ENCODE data around the gene BAIAP2L1. TPM values are rescaled to one million over a fixed set of nuclear protein-coding genes. Genes with fewer than 3 reads are reported as not detected.
"Not testable (repeated sequence)": the region's sequence is repeated elsewhere in the genome, so short reads cannot be mapped to it uniquely, and the experiment has no call there.

Gene BAIAP2L1
- total RNA-seq, 3 donors from 2014 or later (not counting 1 experiment from before 2014, with no cell fraction given): not detected

DNA sequence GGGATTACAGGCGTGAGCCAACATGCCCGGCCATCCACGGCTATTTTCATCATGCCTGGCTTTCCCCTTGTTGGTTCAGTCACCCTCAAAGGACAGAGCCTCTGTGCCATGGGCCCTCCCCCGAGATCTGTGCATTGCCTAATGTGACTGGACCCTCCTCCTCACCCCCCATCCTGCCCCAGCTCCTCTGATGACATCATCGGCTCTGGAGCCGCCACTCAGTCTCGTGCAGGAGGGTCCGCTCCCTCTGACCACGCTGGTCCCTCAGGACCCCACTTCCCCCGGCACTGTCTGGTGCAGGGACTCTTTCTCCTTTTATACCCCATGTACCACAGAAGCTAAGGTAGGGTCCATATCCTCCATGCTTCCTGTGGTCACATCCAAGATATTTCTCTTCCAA lies 33.2 kb upstream of the BAIAP2L1 start:
- no peak for DNase-seq
- Mint-ChIP-seq H3K9me3 (no peaks in the 10 kb centered on the region), H3K36me3 (no peaks in the 10 kb centered on the region), H3K27ac (peak overlapping the region in 1 of 2 donors; percentile 41), H3K27me3 (ENCODE audit: low read depth in 2 of 2) (peaks cover 6 to 13% of the 10 kb centered on the region in 2 donors), H3K4me1 (peaks cover 7% of the 10 kb centered on the region in 2 donors), H3K4me3 (no peak overlapping the region)
- 83% methylated on average over 10 of the region's 10 CpGs for WGBS (ENCODE audit: insufficient coverage)
- TF ChIP-seq, protein P1, sequence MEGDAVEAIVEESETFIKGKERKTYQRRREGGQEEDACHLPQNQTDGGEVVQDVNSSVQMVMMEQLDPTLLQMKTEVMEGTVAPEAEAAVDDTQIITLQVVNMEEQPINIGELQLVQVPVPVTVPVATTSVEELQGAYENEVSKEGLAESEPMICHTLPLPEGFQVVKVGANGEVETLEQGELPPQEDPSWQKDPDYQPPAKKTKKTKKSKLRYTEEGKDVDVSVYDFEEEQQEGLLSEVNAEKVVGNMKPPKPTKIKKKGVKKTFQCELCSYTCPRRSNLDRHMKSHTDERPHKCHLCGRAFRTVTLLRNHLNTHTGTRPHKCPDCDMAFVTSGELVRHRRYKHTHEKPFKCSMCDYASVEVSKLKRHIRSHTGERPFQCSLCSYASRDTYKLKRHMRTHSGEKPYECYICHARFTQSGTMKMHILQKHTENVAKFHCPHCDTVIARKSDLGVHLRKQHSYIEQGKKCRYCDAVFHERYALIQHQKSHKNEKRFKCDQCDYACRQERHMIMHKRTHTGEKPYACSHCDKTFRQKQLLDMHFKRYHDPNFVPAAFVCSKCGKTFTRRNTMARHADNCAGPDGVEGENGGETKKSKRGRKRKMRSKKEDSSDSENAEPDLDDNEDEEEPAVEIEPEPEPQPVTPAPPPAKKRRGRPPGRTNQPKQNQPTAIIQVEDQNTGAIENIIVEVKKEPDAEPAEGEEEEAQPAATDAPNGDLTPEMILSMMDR (IDR thresholded peaks at IDR 0.05): no peak
- Histone ChIP-seq H3K27ac (ENCODE audit: low read length) (no peak overlapping the region), H3K4me1 (ENCODE audit: control insufficient read depth, insufficient read depth, low read length) (no peaks in the 10 kb centered on the region), H3K4me3 (ENCODE audit: low read length) (no peak overlapping the region), H3K9me3 (ENCODE audit: control insufficient read depth, insufficient read depth, low read length) (no peaks in the 10 kb centered on the region), H3K27me3 (ENCODE audit: control insufficient read depth, insufficient read depth, low read length) (no peaks in the 10 kb centered on the region), H3K36me3 (ENCODE audit: control insufficient read depth, insufficient read depth, low read length) (no peaks in the 10 kb centered on the region)
- no peak for ATAC-seq
- intact Hi-C loops (cut with micrococcal nuclease): loop anchor here (5.0 kb wide), 1 partner anchor 313 kb away; no protein-coding TSS in a partner anchor

DNA sequence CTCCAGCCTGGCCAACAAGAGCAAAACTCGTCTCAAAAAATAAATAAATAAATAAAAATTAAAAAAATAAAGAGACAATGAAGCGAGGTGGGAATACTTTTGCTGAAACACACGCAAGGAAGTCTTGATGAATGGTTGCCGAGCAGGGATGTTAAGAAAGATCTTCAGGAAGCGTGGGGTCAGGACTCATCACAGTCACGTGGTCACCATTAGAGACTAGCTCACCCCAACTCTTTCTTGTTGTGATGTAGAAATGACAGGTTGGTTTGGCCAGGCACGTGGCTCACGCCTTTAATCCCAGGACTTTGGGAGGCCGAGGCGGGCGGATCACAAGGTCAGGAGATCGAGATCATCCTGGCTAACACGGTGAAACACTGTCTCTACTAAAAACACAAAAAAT lies 28.9 kb upstream of the BAIAP2L1 start:
- H3K4me3 Mint-ChIP-seq: no peak overlapping the region
- H3K36me3 ChIP-seq (ENCODE audit: control insufficient read depth, insufficient read depth, low read length): no peaks in the 10 kb centered on the region
- WGBS (ENCODE audit: insufficient coverage): 84% methylated on average over 8 of the region's 13 CpGs
- TF ChIP-seq, protein P1 (IDR thresholded peaks at IDR 0.05): no peak
- H3K9me3 Mint-ChIP-seq: no peaks in the 10 kb centered on the region
- H3K27me3 ChIP-seq (ENCODE audit: control insufficient read depth, insufficient read depth, low read length): no peaks in the 10 kb centered on the region
- H3K4me1 Mint-ChIP-seq: peaks cover 6 to 7% of the 10 kb centered on the region in 2 donors
- no peak for ATAC-seq
- no peaks in the 10 kb centered on the region for H3K9me3 ChIP-seq (ENCODE audit: control insufficient read depth, insufficient read depth, low read length)
- no peak overlapping the region for H3K4me3 ChIP-seq (ENCODE audit: low read length)
- H3K27ac ChIP-seq (ENCODE audit: low read length): no peak overlapping the region
- peaks cover 9 to 13% of the 10 kb centered on the region in 2 donors for H3K27me3 Mint-ChIP-seq (ENCODE audit: low read depth in 2 of 2)
- H3K36me3 Mint-ChIP-seq: no peaks in the 10 kb centered on the region
- intact Hi-C loops (cut with micrococcal nuclease): loop anchor here (5.0 kb wide), 1 partner anchor 318 kb away; no protein-coding TSS in a partner anchor
- DNase-seq: no peak
- no peaks in the 10 kb centered on the region for H3K4me1 ChIP-seq (ENCODE audit: control insufficient read depth, insufficient read depth, low read length)
- no peak overlapping the region for H3K27ac Mint-ChIP-seq

DNA sequence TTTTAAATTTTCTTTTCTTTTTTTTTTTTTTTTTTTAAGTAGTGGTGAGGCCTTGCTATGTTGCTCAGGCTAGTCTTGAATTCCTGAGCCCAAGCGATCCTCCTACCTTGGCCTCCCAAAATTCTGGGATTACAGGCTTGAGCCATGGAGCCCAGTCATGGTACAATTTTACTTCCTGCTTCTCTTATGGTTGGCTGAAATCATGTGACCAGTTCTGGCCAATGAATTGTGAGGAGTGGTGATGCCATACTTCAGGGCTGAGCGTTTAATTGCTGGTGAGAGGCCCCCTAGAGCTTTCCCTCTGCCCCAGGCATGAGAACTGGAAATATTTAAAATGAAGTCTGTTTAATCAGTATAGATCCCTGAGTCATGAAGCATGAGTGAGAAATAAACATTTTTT lies 22.2 kb upstream of the BAIAP2L1 start:
- DNase-seq: no peak
- Mint-ChIP-seq H3K36me3 (no peaks in the 10 kb centered on the region), H3K4me1 (no peaks in the 10 kb centered on the region), H3K27me3 (ENCODE audit: low read depth in 2 of 2) (peaks cover 11 to 20% of the 10 kb centered on the region in 2 donors), H3K9me3 (no peaks in the 10 kb centered on the region), H3K27ac (no peak overlapping the region), H3K4me3 (no peak overlapping the region)
- H3K36me3 ChIP-seq (ENCODE audit: control insufficient read depth, insufficient read depth, low read length): no peaks in the 10 kb centered on the region
- H3K27ac ChIP-seq (ENCODE audit: low read length): no peak overlapping the region
- H3K4me3 ChIP-seq (ENCODE audit: low read length): no peak overlapping the region
- WGBS (ENCODE audit: insufficient coverage): 96% methylated on average over 2 of the region's 2 CpGs
- H3K4me1 ChIP-seq (ENCODE audit: control insufficient read depth, insufficient read depth, low read length): peaks cover 2% of the 10 kb centered on the region
- intact Hi-C loops (cut with micrococcal nuclease): no loop called here
- TF ChIP-seq, protein P1 (IDR thresholded peaks at IDR 0.05): no peak
- peaks cover 2% of the 10 kb centered on the region for H3K27me3 ChIP-seq (ENCODE audit: control insufficient read depth, insufficient read depth, low read length)
- no peak for ATAC-seq
- H3K9me3 ChIP-seq (ENCODE audit: control insufficient read depth, insufficient read depth, low read length): no peaks in the 10 kb centered on the region

DNA sequence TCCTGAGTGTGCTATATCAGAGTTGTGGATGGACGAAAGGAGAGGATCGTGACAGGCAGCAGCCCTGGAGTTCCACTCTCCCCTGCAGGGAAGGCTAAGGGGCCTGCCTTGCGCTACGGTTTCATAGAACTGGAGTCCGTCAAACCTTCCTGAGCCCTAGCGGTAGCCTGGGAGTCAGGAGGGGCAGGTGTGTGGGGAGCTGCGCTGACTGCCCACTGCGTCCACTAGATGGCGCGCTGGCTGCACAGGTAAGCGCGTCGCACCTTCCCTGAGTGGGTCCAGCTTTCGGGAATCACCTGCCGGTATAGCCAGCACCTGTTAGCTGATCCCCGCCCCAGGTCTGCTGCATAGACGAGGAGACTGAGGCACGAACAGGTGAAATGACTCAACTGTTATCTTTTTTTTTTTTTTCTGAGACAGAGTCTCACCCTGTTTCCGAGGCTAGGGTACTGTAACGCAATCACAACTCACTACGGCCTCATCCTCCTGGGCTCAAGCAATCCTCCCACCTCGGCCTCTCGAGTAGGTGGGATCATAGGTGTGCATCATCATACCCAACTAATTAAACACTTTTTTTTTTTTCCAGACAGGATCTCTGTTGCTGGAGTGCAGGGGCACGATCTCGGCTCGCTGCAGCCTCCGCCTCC lies 20.2 kb upstream of the BAIAP2L1 start:
- Mint-ChIP-seq H3K4me3 (no peak overlapping the region), H3K4me1 (no peaks in the 10 kb centered on the region), H3K27ac (no peak overlapping the region), H3K27me3 (ENCODE audit: low read depth in 2 of 2) (peaks cover 11 to 20% of the 10 kb centered on the region in 2 donors), H3K9me3 (no peaks in the 10 kb centered on the region), H3K36me3 (no peaks in the 10 kb centered on the region)
- DNase-seq (peak; percentile 21 to 80), ATAC-seq (peak in 2 of 3 donors; percentile 57 to 68)
- intact Hi-C loops (cut with micrococcal nuclease): no loop called here
- Histone ChIP-seq H3K4me1 (ENCODE audit: control insufficient read depth, insufficient read depth, low read length) (peaks cover 2% of the 10 kb centered on the region), H3K27me3 (ENCODE audit: control insufficient read depth, insufficient read depth, low read length) (peaks cover 2% of the 10 kb centered on the region), H3K27ac (ENCODE audit: low read length) (no peak overlapping the region), H3K9me3 (ENCODE audit: control insufficient read depth, insufficient read depth, low read length) (no peaks in the 10 kb centered on the region), H3K36me3 (ENCODE audit: control insufficient read depth, insufficient read depth, low read length) (no peaks in the 10 kb centered on the region), H3K4me3 (ENCODE audit: low read length) (no peak overlapping the region)
- WGBS (ENCODE audit: insufficient coverage): 34% methylated on average over 27 of the region's 27 CpGs
- TF ChIP-seq, protein P1 (IDR thresholded peaks at IDR 0.05): peak; percentile 53

DNA sequence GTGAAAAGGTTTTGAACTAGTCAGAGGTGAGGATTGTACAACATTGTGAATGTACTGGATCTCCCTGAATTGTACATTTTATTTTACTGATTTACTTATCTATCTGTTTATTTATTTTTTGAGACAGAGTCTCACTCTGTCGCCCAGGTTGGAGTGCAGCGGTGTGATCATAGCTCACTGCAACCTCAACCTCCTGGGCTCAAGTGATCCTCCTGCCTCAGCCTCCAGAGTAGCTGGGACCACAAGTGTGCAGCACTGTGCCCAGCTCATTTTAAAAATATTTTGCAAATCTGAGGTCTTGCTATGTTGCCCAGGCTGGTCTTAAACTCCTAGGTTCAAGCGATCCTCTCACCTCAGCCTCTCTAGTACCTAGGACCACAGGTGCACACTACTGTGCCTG lies 19.1 kb upstream of the BAIAP2L1 start:
- H3K4me3 Mint-ChIP-seq, H3K9me3 Mint-ChIP-seq: not testable (repeated sequence)

More for the DNA sequence above, 19.1 kb upstream of the BAIAP2L1 start:
- intact Hi-C loops (cut with micrococcal nuclease); DNase-seq; H3K36me3 ChIP-seq (ENCODE audit: control insufficient read depth, insufficient read depth, low read length); ATAC-seq; H3K9me3 ChIP-seq (ENCODE audit: control insufficient read depth, insufficient read depth, low read length); H3K36me3 Mint-ChIP-seq; H3K27me3 ChIP-seq (ENCODE audit: control insufficient read depth, insufficient read depth, low read length); H3K27ac ChIP-seq (ENCODE audit: low read length); H3K4me1 Mint-ChIP-seq; H3K27ac Mint-ChIP-seq; H3K4me3 ChIP-seq (ENCODE audit: low read length); H3K4me1 ChIP-seq (ENCODE audit: control insufficient read depth, insufficient read depth, low read length): not testable (repeated sequence)
- 96% methylated on average over 3 of the region's 3 CpGs for WGBS (ENCODE audit: insufficient coverage)
- H3K27me3 Mint-ChIP-seq (ENCODE audit: low read depth in 2 of 2): peaks cover 9 to 14% of the 10 kb centered on the region in 2 donors
